Muscle of leg (tissue), 11 donors: ENCODE data around the gene SGPL1. TPM values are rescaled to one million over a fixed set of nuclear protein-coding genes. Genes with fewer than 3 reads are reported as not detected.

Experiments used
- DNase-seq: peaks from one replicate; pipeline ENCODE4 v3.0.0; 2013
- H3K27ac ChIP-seq: one replicate; pipeline ENCODE4 v1.5.1; 2013; ENCODE audit warnings: mild to moderate bottlenecking, low read length, control low read depth
- H3K27me3 ChIP-seq: one replicate; pipeline ENCODE4 v1.6.1; 2013; ENCODE audit warnings: low read length; ENCODE audit not compliant: control insufficient read depth, insufficient read depth
- H3K36me3 ChIP-seq: one replicate; pipeline ENCODE4 v1.6.1; 2013; ENCODE audit warnings: low read length; ENCODE audit not compliant: control insufficient read depth, insufficient read depth
- H3K4me1 ChIP-seq: one replicate; pipeline ENCODE4 v1.6.1; 2013; ENCODE audit warnings: low read length; ENCODE audit not compliant: control insufficient read depth, insufficient read depth
- H3K4me3 ChIP-seq: one replicate; pipeline ENCODE4 v1.5.1; 2013; ENCODE audit warnings: low read length, control low read depth
- H3K9me3 ChIP-seq: replicated peaks from 2 replicates; pipeline ENCODE4 v1.6.1; 2013; ENCODE audit warnings: low read depth, low read length; ENCODE audit not compliant: control insufficient read depth
- WGBS: methylation state at CpG from one replicate; pipeline ENCODE4 v1.1.5; 2013; ENCODE audit warnings: missing lambda C conversion rate; ENCODE audit not compliant: insufficient coverage; 5-methylcytosine and 5-hydroxymethylcytosine counted together
- polyA plus RNA-seq, 8 donors: library from polyadenylated mRNA; unstranded; fragments of 120-200 nt; gene quantifications; one replicate each; pipeline versions ENCODE4 v1.2.1 to v1.2.3, GENCODE V29; 2013; ENCODE audit warnings: inconsistent platforms in 1 of 8, low replicate concordance in 1 of 8; ENCODE audit not compliant: insufficient read length in 8 of 8, insufficient read depth in 1 of 8
- total RNA-seq: library from RNA; stranded (reverse); fragments of 120-200 nt; gene quantifications from one replicate; pipeline ENCODE4 v1.2.4, GENCODE V29; 2013

Gene SGPL1
- total and polyA plus RNA-seq, 9 donors, result 17.4 to 29.1 (median 23.5) TPM

DNA sequence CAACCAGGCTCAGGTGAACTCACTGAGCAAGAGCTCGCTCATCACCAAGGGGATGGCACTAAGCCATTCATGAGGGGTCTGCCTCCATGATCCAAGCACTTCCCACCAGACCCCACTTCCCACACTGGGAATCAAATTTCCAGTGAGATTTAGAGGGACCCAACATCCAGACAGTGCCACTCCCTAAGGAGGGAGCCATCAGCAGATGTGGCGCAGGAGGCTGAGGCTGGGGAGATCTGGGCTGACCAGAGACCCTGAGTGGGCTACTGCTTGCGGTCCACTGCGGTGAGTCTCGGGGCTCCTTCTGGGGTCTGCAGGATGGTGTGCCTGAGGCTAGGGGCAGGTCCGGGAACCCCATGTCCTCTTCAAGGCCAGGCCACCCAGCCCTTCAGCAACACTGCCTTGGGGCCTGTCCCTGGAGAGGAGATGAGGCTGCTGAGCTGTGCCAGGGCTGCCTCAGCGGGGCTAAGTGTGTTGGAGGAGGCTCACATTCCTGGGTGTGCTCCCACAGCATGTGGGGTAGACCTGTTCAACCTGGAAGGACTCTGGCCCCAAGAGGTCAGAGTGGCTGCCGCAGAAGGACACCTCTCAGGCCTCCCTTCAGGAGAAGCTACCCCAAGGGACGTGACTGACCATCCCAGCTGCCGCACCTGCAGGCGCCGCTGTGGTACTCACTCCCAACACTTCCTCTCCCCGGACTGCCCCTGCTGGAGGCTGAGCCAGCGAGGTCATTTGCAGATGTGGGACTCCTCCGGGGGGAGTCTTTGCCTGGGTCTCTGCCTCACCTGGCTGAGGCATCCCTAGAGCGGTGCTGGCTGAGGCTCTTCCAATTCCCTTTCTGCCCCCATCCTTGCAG is 95.0 kb downstream of the SGPL1 start:
- Histone ChIP-seq H3K27ac (no peak overlapping the region), H3K4me1 (peaks cover 4% of the 10 kb centered on the region), H3K27me3 (peaks cover 11% of the 10 kb centered on the region), H3K4me3 (no peak overlapping the region), H3K9me3 (no peaks in the 10 kb centered on the region), H3K36me3 (no peaks in the 10 kb centered on the region)
- DNase-seq, result no peak
- WGBS, result 79% methylated on average over 15 of the region's 16 CpGs

DNA sequence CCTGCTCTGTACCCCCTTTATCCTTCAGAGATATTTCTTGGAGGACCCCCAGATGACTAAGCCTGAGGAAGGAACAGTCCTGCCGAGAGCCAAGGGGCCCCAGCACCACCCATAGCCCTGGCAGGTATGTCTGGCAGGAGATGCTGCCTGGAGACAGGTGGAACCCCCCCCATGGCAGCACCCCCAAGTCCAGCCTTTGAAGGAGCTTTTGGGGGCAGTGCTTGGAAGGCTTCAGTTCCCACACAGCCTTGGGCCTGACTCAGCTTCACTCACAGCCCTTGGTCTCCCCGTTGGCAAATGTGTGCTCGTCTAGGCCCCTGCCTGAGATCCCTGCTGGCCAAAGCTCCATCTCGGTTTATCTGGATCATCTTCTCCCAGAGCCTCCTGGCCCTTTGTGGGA is 95.6 kb downstream of the SGPL1 start:
- Histone ChIP-seq H3K36me3 (no peaks in the 10 kb centered on the region), H3K4me1 (peaks cover 4% of the 10 kb centered on the region), H3K27me3 (peaks cover 12% of the 10 kb centered on the region), H3K27ac (no peak overlapping the region), H3K4me3 (no peak overlapping the region), H3K9me3 (no peaks in the 10 kb centered on the region)
- DNase-seq, result no peak
- WGBS, result no CpG with 5 or more reads among the region's 4 CpGs

- H3K9me3 ChIP-seq, result no peaks in the 10 kb centered on the region
- peaks cover 2% of the 10 kb centered on the region for H3K4me1 ChIP-seq
- no peak overlapping the region for H3K4me3 ChIP-seq
- H3K36me3 ChIP-seq, result no peaks in the 10 kb centered on the region
- 89% methylated on average over 3 of the region's 5 CpGs for WGBS
- no peak overlapping the region for H3K27ac ChIP-seq
- peaks cover 19% of the 10 kb centered on the region for H3K27me3 ChIP-seq
- DNase-seq, result no peak
Observed at GRCh38 chr10:70912556-70912955, 96.8 kb downstream of the SGPL1 start.

- Histone ChIP-seq H3K9me3 (no peaks in the 10 kb centered on the region), H3K27ac (no peak overlapping the region), H3K4me3 (no peak overlapping the region), H3K36me3 (no peaks in the 10 kb centered on the region), H3K27me3 (peaks cover 16% of the 10 kb centered on the region), H3K4me1 (peaks cover 4% of the 10 kb centered on the region)
- WGBS, result 19% methylated on average over 5 of the region's 6 CpGs
- peak; percentile 62 for DNase-seq
Observed at GRCh38 chr10:70913191-70913892, 97.6 kb downstream of the SGPL1 start.

- 90% methylated on average over 2 of the region's 3 CpGs for WGBS
Observed at GRCh38 chr10:70913893-70914240, 98.1 kb downstream of the SGPL1 start.

DNA sequence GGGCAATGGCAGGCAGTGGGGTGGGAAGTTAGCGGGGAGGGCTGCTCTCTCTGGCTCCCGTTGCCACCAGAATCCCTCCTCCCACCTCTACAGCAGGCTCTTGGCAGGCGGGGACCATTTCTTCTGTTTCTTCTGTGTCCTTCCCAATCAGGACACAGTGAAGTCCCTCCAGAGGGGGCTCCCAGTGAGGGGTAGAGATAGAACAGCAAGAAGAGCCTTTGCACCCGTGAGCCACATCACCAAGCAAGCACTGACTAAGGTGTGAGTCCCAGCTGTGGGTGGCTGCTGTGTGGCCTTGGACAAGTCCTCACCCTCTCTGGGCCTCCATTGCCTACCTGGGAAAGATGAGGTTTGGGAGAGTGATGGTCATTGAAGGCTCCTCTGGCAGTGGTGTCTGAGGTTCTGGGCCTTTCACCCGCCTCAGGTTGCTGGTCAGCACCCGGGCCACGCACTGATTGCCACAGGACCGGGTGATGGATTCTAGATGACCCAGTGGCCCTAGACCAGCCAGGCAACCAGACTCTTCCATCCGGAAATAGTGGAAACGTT is 98.6 kb downstream of the SGPL1 start:
- Histone ChIP-seq H3K27ac (no peak overlapping the region), H3K4me1 (peaks cover 9% of the 10 kb centered on the region), H3K27me3 (peaks cover 19% of the 10 kb centered on the region), H3K9me3 (no peaks in the 10 kb centered on the region), H3K36me3 (no peaks in the 10 kb centered on the region), H3K4me3 (no peak overlapping the region)
- DNase-seq, result no peak
- WGBS, result 85% methylated on average over 6 of the region's 10 CpGs

More at GRCh38 chr10:70913893-70914240, 98.1 kb downstream of the SGPL1 start:
- Histone ChIP-seq H3K36me3 (no peaks in the 10 kb centered on the region), H3K9me3 (no peaks in the 10 kb centered on the region), H3K4me3 (no peak overlapping the region), H3K4me1 (peaks cover 4% of the 10 kb centered on the region), H3K27ac (no peak overlapping the region), H3K27me3 (peaks cover 15% of the 10 kb centered on the region)
- no peak for DNase-seq

GRCh38 chr10:70915206-70915605 is 99.5 kb downstream of the SGPL1 start:
- no peak overlapping the region for H3K27ac ChIP-seq
- H3K27me3 ChIP-seq, result peaks cover 19% of the 10 kb centered on the region
- DNase-seq, result no peak
- 57% methylated on average over 1 of the region's 5 CpGs for WGBS
- no peaks in the 10 kb centered on the region for H3K9me3 ChIP-seq
- H3K4me1 ChIP-seq, result peaks cover 13% of the 10 kb centered on the region
- H3K4me3 ChIP-seq, result no peak overlapping the region
- H3K36me3 ChIP-seq, result no peaks in the 10 kb centered on the region

DNA sequence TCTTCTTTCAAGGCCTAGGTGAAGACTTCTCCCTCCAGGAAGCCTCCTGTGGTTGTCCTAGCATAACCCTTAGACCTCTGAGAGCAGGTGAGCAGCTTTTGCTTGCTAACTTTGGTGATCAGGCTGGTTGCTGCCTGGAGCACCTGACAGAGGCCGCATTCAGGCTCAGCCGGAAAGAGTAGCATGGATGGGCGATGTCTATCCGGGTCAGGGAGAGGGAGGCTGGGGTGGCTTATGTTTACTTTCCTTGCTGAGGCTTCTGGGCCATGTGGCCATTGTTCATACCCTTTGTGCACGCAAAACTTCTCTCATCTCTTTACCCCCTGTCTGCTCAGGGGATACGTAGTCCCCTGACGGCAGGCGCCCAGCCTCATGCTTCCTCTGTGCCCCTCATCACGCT is 100.1 kb downstream of the SGPL1 start:
- H3K4me1 ChIP-seq, result peaks cover 13% of the 10 kb centered on the region
- peaks cover 21% of the 10 kb centered on the region for H3K27me3 ChIP-seq
- H3K9me3 ChIP-seq, result no peaks in the 10 kb centered on the region
- no peaks in the 10 kb centered on the region for H3K36me3 ChIP-seq
- no peak overlapping the region for H3K27ac ChIP-seq
- H3K4me3 ChIP-seq, result no peak overlapping the region
- WGBS, result 88% methylated on average over 5 of the region's 9 CpGs
- no peak for DNase-seq

DNA sequence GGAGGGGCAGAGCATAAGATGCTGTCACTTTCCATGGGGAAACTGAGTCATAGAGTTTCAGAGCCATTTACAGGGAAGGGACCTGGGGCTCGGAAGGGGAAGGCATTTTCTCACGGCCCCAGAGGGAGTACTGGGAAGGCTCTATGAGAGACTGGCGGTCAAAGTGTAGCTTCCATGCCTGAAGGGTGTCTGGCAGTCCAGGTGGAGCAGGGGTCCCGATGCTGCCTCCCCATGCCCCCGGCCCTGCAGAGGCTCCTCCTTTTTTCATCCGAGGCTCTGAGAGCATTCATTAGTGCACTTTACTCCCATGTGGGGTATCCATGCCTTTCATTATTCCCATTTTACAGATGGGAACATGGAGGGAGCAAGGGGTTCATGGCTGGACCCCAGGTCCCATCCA is 100.5 kb downstream of the SGPL1 start:
- H3K4me1 ChIP-seq, result peaks cover 13% of the 10 kb centered on the region
- no peak for DNase-seq
- H3K9me3 ChIP-seq, result no peaks in the 10 kb centered on the region
- 97% methylated on average over 4 of the region's 6 CpGs for WGBS
- peaks cover 21% of the 10 kb centered on the region for H3K27me3 ChIP-seq
- H3K27ac ChIP-seq, result no peak overlapping the region
- H3K36me3 ChIP-seq, result no peaks in the 10 kb centered on the region
- no peak overlapping the region for H3K4me3 ChIP-seq

DNA sequence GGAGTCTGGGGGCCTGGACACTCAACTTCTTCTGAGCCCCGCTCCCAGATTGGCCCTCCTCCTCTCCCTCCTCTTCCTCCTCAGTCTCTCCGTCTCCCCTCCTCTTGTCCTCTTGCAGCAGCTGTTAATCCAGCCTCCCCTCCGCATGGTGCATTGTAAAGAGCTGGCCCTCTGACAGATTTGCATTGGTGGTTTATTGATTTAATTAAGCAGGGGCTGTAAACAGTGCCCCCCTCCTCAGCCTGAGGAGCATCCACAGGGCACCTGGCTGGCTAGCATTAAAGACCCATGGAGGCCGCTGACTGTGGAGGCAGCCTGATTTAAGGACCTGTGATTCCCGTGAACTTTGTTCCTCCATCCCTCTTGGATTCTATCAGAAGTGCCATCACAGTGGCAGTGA is 101.5 kb downstream of the SGPL1 start:
- H3K4me3 ChIP-seq, result no peak overlapping the region
- no peaks in the 10 kb centered on the region for H3K9me3 ChIP-seq
- H3K27ac ChIP-seq, result no peak overlapping the region
- no peak for DNase-seq
- peaks cover 13% of the 10 kb centered on the region for H3K4me1 ChIP-seq
- 63% methylated on average over 1 of the region's 5 CpGs for WGBS
- peaks cover 26% of the 10 kb centered on the region for H3K27me3 ChIP-seq
- no peaks in the 10 kb centered on the region for H3K36me3 ChIP-seq
